GM20000 (cell line): ENCODE measurements around the gene FAM83C.
"Not testable (repeated sequence)": the region's sequence is repeated elsewhere in the genome, so short reads cannot be mapped to it uniquely, and the experiment has no call there.

Experiments
- DNase-seq: peaks from one replicate; pipeline ENCODE4 v3.0.0; 2012; ENCODE audit warnings: low spot score
- CTCF ChIP-seq: IDR thresholded peaks from 2 replicates; pipeline ENCODE4 v1.5.1; 2012; ENCODE audit warnings: mild to moderate bottlenecking, control low read depth; ENCODE audit errors: extremely low read depth, missing control alignments

FAM83C gene

GRCh38 chr20:35253010-35253409 lies 39.2 kb downstream of the FAM83C start:
- no peak for TF ChIP-seq CTCF
- no peak for DNase-seq

GRCh38 chr20:35252598-35252997 lies 39.6 kb downstream of the FAM83C start:
- not testable (repeated sequence) for DNase-seq

- no peak for DNase-seq
- TF ChIP-seq CTCF, result no peak
Measured at GRCh38 chr20:35252037-35252461, 40.2 kb downstream of the FAM83C start.

GRCh38 chr20:35251613-35251940 lies 40.6 kb downstream of the FAM83C start:
- no peak for DNase-seq
- TF ChIP-seq CTCF, result no peak

- no peak for DNase-seq
- no peak for TF ChIP-seq CTCF
Measured at GRCh38 chr20:35248641-35249475, 43.4 kb downstream of the FAM83C start.

GRCh38 chr20:35246723-35247122 lies 45.5 kb downstream of the FAM83C start:
- no peak for TF ChIP-seq CTCF
- no peak for DNase-seq

GRCh38 chr20:35243986-35244385 lies 48.2 kb downstream of the FAM83C start:
- TF ChIP-seq CTCF, result no peak
- DNase-seq, result no peak

GRCh38 chr20:35243317-35243716 lies 48.9 kb downstream of the FAM83C start:
- DNase-seq, result no peak
- no peak for TF ChIP-seq CTCF
